DMS53 (cell line): ENCODE measurements around the gene CAVIN1.
"Not testable (repeated sequence)": the region's sequence is repeated elsewhere in the genome, so short reads cannot be mapped to it uniquely, and the experiment has no call there.

Experiments
- DNase-seq: peaks from one replicate; lab custom pipeline; 2025; lab: John Stamatoyannopoulos, UW

Gene CAVIN1

GRCh38 chr17:42378959-42379594 is 44.0 kb downstream of the CAVIN1 start:
- peak; percentile 56 for DNase-seq

GRCh38 chr17:42378359-42378958 is 44.6 kb downstream of the CAVIN1 start:
- no peak for DNase-seq

DNA sequence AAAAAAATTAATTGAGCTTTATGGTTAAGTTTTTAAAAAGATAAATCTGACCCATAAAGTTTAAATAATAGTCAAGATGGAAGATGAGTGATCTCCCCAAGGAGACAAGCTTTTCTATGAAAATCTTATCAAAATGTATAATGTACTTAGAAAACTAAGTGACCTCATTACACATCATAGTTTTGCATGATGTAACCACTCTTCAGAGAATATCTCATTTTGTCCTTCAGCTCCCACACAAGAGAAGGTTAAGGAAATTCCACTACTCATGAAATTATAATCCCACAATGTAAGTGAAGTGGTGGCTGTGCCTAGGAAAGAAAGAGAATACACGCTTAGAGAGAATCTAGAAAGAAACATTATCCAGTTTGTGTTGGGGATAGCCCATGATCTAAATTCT is 49.2 kb downstream of the CAVIN1 start:
- no peak for DNase-seq

DNA sequence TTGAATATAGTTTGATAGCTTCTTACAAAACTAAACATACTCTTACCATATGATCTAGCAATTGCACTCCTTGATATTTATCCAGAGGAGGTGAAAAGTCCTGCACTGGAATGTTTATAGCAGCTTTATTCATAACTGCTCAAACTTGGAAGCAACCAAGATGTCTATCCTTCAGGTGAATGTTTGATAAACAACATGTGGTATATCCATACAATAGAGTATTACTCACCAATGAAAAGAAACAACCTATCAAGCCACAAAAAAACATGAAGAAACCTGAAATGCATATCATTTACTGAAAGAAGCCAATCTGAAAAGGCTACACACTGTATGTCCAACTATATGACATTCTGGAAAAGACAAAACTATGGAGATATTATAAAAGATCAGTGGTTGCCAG is 50.9 kb downstream of the CAVIN1 start:
- DNase-seq, result no peak

- not testable (repeated sequence) for DNase-seq
Observed at GRCh38 chr17:42368797-42369561, 54.1 kb downstream of the CAVIN1 start.

DNA sequence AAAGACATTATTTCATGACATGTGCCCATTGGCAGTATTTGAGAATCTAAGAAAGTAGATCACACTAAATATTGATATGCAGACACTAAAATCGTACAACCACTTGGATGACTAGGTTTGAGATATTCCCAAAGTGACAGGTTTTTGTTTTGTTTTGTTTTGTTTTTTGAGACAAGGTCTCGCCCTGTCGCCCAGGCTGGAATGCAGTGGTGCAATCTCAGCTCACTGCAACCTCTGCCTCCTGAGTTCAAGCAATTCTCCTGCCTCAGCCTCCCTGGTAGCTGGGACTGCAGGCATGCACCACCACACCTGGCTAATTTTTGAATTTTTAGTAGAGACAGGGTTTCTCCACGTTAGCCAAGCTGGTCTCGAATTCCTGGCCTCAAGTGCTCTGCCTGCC is 54.7 kb downstream of the CAVIN1 start:
- not testable (repeated sequence) for DNase-seq

DNA sequence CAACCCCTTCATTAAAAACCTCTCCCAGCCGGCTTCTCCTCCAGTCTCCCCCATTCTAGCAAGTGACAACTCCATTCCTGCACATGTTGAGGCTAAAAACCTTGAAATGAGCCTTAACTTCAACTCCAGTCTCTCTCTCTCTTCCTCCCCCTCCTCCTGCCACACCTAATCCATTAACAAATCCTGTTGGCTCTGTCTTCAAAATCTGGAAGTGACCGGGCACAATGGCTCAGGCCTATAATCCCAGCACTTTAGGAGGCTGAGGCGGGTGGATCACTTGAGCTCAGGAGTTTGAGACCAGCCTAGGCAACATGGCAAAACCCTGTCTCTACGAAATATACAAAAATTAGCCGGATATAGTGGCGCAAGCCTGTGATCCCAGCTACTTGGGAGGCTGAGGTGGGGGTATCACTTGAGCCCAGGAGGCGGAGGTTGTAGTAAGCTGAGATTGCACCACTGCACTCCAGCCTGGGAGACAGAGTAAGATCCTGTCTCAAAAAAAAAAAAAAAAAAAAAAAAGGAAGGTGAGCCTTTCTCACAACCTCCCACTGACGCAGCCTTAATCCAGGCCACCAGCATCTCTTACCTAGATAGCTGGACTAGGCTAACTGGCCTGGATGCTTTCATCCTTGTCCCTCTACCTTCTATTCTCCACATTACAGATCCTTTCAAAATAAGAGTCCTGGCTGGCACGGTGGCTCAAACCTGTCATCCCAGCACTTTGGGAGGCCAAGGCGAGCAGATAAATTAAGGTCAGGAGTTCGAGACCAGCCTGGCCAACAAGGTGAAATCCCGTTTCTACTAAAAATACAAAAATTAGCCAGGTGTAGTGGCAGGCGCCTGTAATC is 56.7 kb downstream of the CAVIN1 start:
- DNase-seq, result not testable (repeated sequence)

DNA sequence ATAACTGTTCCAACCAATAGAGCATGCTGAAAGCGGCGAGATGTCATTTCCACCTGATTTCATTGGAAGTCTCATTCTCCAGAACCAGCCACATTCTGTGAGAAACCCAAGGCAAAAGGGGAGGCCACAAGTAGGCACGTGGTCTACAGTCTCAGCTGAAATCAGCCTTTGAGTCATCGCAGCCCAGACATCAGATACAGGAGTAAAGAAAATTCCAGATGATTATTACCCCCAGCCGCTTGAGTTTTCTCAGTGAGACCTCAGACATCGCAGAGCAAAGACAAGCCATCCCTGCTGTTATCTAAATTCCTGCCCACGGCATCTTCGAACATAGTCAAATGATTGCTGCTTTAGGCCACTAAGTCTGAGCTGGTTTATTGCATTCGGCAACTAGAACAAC is 57.9 kb downstream of the CAVIN1 start:
- no peak for DNase-seq

GRCh38 chr17:42363767-42364585 is 59.1 kb downstream of the CAVIN1 start:
- DNase-seq, result no peak

DNA sequence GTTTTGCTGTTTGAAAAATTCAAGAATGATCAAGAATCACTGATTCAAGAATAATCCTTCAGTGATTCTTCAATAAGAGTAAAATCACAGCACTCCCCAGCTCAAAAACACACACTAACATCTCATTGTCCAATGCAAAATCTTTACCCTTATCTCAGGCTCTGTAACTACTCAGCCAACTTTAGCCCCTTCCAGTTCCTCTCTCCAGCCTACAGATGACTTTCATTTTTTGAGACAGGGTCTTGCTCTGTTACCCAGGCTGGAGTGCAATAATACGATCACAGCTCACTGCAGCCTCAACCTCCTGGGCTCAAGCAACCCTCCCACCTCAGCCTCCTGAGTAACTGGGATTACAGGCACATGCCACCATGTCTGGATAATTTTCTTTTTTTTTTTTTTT is 59.8 kb downstream of the CAVIN1 start:
- no peak for DNase-seq

- peak; percentile 59 for DNase-seq
Observed at GRCh38 chr17:42362245-42362961, 60.7 kb downstream of the CAVIN1 start.

- DNase-seq, result peak; percentile 46
Observed at GRCh38 chr17:42361781-42362186, 61.3 kb downstream of the CAVIN1 start.

GRCh38 chr17:42360388-42360787 is 62.7 kb downstream of the CAVIN1 start:
- not testable (repeated sequence) for DNase-seq

- no peak for DNase-seq
Observed at GRCh38 chr17:42359133-42359532, 63.9 kb downstream of the CAVIN1 start.

- DNase-seq, result no peak
Observed at GRCh38 chr17:42358434-42358833, 64.6 kb downstream of the CAVIN1 start.

- DNase-seq, result no peak
Observed at GRCh38 chr17:42354956-42355843, 67.9 kb downstream of the CAVIN1 start.
